IMR-90 (cell line): ENCODE data around the gene MAPK8IP1. TPM values are rescaled to one million over a fixed set of nuclear protein-coding genes. Genes with fewer than 3 reads are reported as not detected.

Experiments used
- ATAC-seq: fragments of 200-7000 bp; cut with Tn5 transposase; 2 replicates; pipeline ENCODE4 v1.9.1; 2020; ENCODE audit warnings: low read depth, mild to moderate bottlenecking, moderate library complexity
- BruUV-seq: library from RNA; stranded (reverse); fragments of 400-500 nt; replicated peaks from 2 replicates; lab custom pipeline; 2021; lab: Mats Ljungman, UMichigan
- CTCF ChIA-PET: fragments of 300-600 bp; formaldehyde crosslinking; extraction: SDS; loops from one replicate; lab custom pipeline; 2021; ENCODE audit warnings: antibody characterized with exemption; lab: Yijun Ruan, JAX
- POLR2A ChIA-PET: fragments of 300-600 bp; sonication (Branson Sonifier 250); formaldehyde crosslinking; loops from one replicate; lab custom pipeline; 2022; ENCODE audit warnings: antibody characterized with exemption; ENCODE audit not compliant: unreplicated experiment; lab: Charles Lee
- DNase-seq: peaks from one replicate; pipeline ENCODE4 v3.0.0; 2013
- H2AFZ ChIP-seq: replicated peaks from 2 replicates; pipeline ENCODE3; 2013; ENCODE audit warnings: low read length, mild to moderate bottlenecking; ENCODE audit not compliant: poor library complexity
- H2AK5ac ChIP-seq: 2 replicates; pipeline ENCODE4 v1.6.1; 2013; ENCODE audit warnings: low read depth, low read length, inconsistent platforms
- H2AK9ac ChIP-seq: replicated peaks from 2 replicates; pipeline ENCODE3; 2013; ENCODE audit warnings: mild to moderate bottlenecking, low read depth, low read length, moderate library complexity; ENCODE audit not compliant: poor library complexity
- H2BK120ac ChIP-seq: 2 replicates; pipeline ENCODE4 v1.6.1; 2013; ENCODE audit warnings: low read depth, low read length, inconsistent platforms
- H2BK15ac ChIP-seq: 3 replicates; pipeline ENCODE4 v1.6.1; 2013; ENCODE audit warnings: low read depth, low read length, inconsistent platforms
- H2BK20ac ChIP-seq: 2 replicates; pipeline ENCODE4 v1.6.1; 2013; ENCODE audit warnings: low read depth, mild to moderate bottlenecking, inconsistent platforms, low read length, moderate library complexity
- H2BK5ac ChIP-seq: 2 replicates; pipeline ENCODE4 v1.6.1; 2013; ENCODE audit warnings: mild to moderate bottlenecking, low read depth, low read length, inconsistent platforms; ENCODE audit not compliant: poor library complexity, severe bottlenecking
- H3K14ac ChIP-seq: replicated peaks from 2 replicates; pipeline ENCODE4 v1.6.1; 2013; ENCODE audit warnings: low read depth, low read length, inconsistent platforms
- H3K18ac ChIP-seq: 2 replicates; pipeline ENCODE4 v1.6.1; 2013; ENCODE audit warnings: low read depth, low read length, control low read depth
- H3K23ac ChIP-seq: 2 replicates; pipeline ENCODE4 v1.6.1; 2013; ENCODE audit warnings: low read depth, low read length, inconsistent platforms
- H3K27ac ChIP-seq: 2 replicates; pipeline ENCODE4 v1.5.1; 2013; ENCODE audit warnings: mild to moderate bottlenecking, control low read depth, low read length; ENCODE audit not compliant: insufficient read depth
- H3K27me3 ChIP-seq: 2 replicates; pipeline ENCODE4 v1.6.1; 2013; ENCODE audit warnings: low read length; ENCODE audit not compliant: control insufficient read depth, insufficient read depth
- H3K36me3 ChIP-seq: 2 replicates; pipeline ENCODE4 v1.6.1; 2013; ENCODE audit warnings: low read length, mixed read lengths; ENCODE audit not compliant: control insufficient read depth, insufficient read depth
- H3K4ac ChIP-seq: 2 replicates; pipeline ENCODE4 v1.6.1; 2013; ENCODE audit warnings: low read depth, low read length, inconsistent platforms
- H3K4me1 ChIP-seq: 2 replicates; pipeline ENCODE4 v1.6.1; 2013; ENCODE audit warnings: low read length, mixed read lengths; ENCODE audit not compliant: control insufficient read depth, insufficient read depth
- H3K4me2 ChIP-seq: 2 replicates; pipeline ENCODE4 v1.6.1; 2013; ENCODE audit warnings: low read depth, mild to moderate bottlenecking, control low read depth, low read length, moderate library complexity
- H3K4me3 ChIP-seq: 2 replicates; pipeline ENCODE4 v1.5.1; 2013; ENCODE audit warnings: low read depth, mild to moderate bottlenecking, control low read depth, low read length, moderate library complexity; ENCODE audit not compliant: insufficient read depth
- H3K56ac ChIP-seq: 2 replicates; pipeline ENCODE4 v1.6.1; 2013; ENCODE audit warnings: low read length, inconsistent platforms; ENCODE audit not compliant: insufficient read depth; ENCODE audit errors: extremely low read depth
- H3K79me1 ChIP-seq, 2 experiments: 2 replicates each; pipeline ENCODE4 v1.6.1; 2013; ENCODE audit warnings: low read length in 2 of 2, inconsistent platforms in 1 of 2, low read depth in 1 of 2
- H3K9ac ChIP-seq: 2 replicates; pipeline ENCODE4 v1.6.1; 2013; ENCODE audit warnings: low read depth, low read length, control low read depth
- H3K9me1 ChIP-seq: 2 replicates; pipeline ENCODE4 v1.6.1; 2013; ENCODE audit warnings: low read length, inconsistent platforms; ENCODE audit not compliant: insufficient read depth
- H3K9me3 ChIP-seq: 2 replicates; pipeline ENCODE4 v1.6.1; 2013; ENCODE audit warnings: low read length; ENCODE audit not compliant: control insufficient read depth, insufficient read depth
- H4K20me1 ChIP-seq: 2 replicates; pipeline ENCODE4 v1.6.1; 2013; ENCODE audit warnings: low read length, inconsistent platforms; ENCODE audit not compliant: insufficient read depth
- H4K5ac ChIP-seq: 2 replicates; pipeline ENCODE4 v1.6.1; 2013; ENCODE audit warnings: mild to moderate bottlenecking, low read depth, low read length, control low read depth
- H4K8ac ChIP-seq, 2 experiments: 2 replicates each; pipeline ENCODE4 v1.6.1; 2013; ENCODE audit warnings: low read depth in 2 of 2, low read length in 2 of 2, control low read depth in 1 of 2, inconsistent platforms in 1 of 2
- H4K91ac ChIP-seq: 2 replicates; pipeline ENCODE4 v1.6.1; 2013; ENCODE audit warnings: low read depth, low read length, inconsistent platforms; ENCODE audit not compliant: insufficient read depth
- BHLHE40 ChIP-seq: fragments of 150-350 bp; IDR thresholded peaks from 2 replicates; pipeline ENCODE4 v1.6.1; 2016; ENCODE audit warnings: mild to moderate bottlenecking, low read depth, low read length
- CEBPB ChIP-seq: IDR thresholded peaks from 2 replicates; pipeline ENCODE4 v1.6.1; 2012; ENCODE audit warnings: low read depth, low read length, improper control_type of control experiment
- CHD1 ChIP-seq: IDR thresholded peaks from 2 replicates; pipeline ENCODE4 v1.6.1; 2012; ENCODE audit warnings: low read depth, low read length, improper control_type of control experiment
- FOS ChIP-seq: fragments of 150-350 bp; IDR thresholded peaks from 2 replicates; pipeline ENCODE4 v1.6.1; 2016; ENCODE audit warnings: low read depth, low read length
- MAFK ChIP-seq: IDR thresholded peaks from 2 replicates; pipeline ENCODE4 v1.6.1; 2012; ENCODE audit warnings: low read depth, low read length, improper control_type of control experiment
- MXI1 ChIP-seq: IDR thresholded peaks from 2 replicates; pipeline ENCODE4 v1.6.1; 2012; ENCODE audit warnings: low read depth, mild to moderate bottlenecking, low read length, moderate library complexity, borderline replicate concordance
- NFE2L2 ChIP-seq: fragments of 150-350 bp; IDR thresholded peaks from 2 replicates; pipeline ENCODE4 v1.6.1; 2016; ENCODE audit warnings: low read depth, mild to moderate bottlenecking, low read length
- POLR2A ChIP-seq: IDR thresholded peaks from 2 replicates; pipeline ENCODE4 v1.6.1; 2012; ENCODE audit warnings: mild to moderate bottlenecking, low read depth, low read length
- RAD21 ChIP-seq: IDR thresholded peaks from 2 replicates; pipeline ENCODE4 v1.6.1; 2012; ENCODE audit warnings: low read length, improper control_type of control experiment
- RCOR1 ChIP-seq: IDR thresholded peaks from 2 replicates; pipeline ENCODE4 v1.6.1; 2012; ENCODE audit warnings: mild to moderate bottlenecking, low read length, improper control_type of control experiment; ENCODE audit not compliant: insufficient replicate concordance
- RFX5 ChIP-seq: IDR thresholded peaks from 2 replicates; pipeline ENCODE4 v1.8.0; 2012; ENCODE audit warnings: low read depth, mild to moderate bottlenecking, low read length, moderate library complexity
- SMC3 ChIP-seq: fragments of 150-350 bp; IDR thresholded peaks from 2 replicates; pipeline ENCODE4 v1.6.1; 2016; ENCODE audit warnings: low read depth, mild to moderate bottlenecking, antibody characterized with exemption, low read length, moderate library complexity
- WGBS, 2 experiments: methylation state at CpG; one replicate each; pipeline versions ENCODE4 v1.1.5 to v1.1.7; 2013; ENCODE audit warnings: missing lambda C conversion rate in 2 of 2; ENCODE audit not compliant: insufficient read length in 1 of 2; ENCODE audit errors: extremely low coverage in 2 of 2; 5-methylcytosine and 5-hydroxymethylcytosine counted together
- dilution Hi-C: fragments of 300-500 bp; cut with HindIII; formaldehyde crosslinking; loops from one replicate; pipeline ENCODE4 v1.14.3; 2018; ENCODE audit warnings: low sequenced_read_pairs; ENCODE audit not compliant: unreplicated experiment
- in situ Hi-C: fragments of 300-500 bp; cut with MboI; formaldehyde crosslinking; loops from 3 replicates; pipeline ENCODE4 v1.14.3; 2019; ENCODE audit warnings: low sequenced_read_pairs, inconsistent platforms, mixed read lengths
- intact Hi-C: fragments of 100-400 bp; cut with micrococcal nuclease; formaldehyde crosslinking; loops from 2 replicates; pipeline ENCODE4 v1.10.0; 2022
- polyA plus RNA-seq, 3 experiments: library from polyadenylated mRNA; depleted of rRNA; stranded (reverse); fragments of >200 nt; gene quantifications; 2 replicates each; pipeline ENCODE4 v1.2.3, GENCODE V29; 2012; ENCODE audit warnings: low replicate concordance in 1 of 3
- total RNA-seq: library from RNA; depleted of rRNA; stranded (reverse); fragments of >200 nt; gene quantifications from 2 replicates; pipeline ENCODE4 v1.2.3, GENCODE V29; 2012
- TF ChIP-seq, protein P1 (sequence below): fragments of 150-350 bp; IDR thresholded peaks from 2 replicates; pipeline ENCODE4 v1.6.1; 2017; ENCODE audit warnings: mild to moderate bottlenecking, antibody characterized with exemption, low read length, low read depth
- TF ChIP-seq, protein P2 (sequence below): fragments of 150-350 bp; IDR thresholded peaks from 2 replicates; pipeline ENCODE4 v1.6.1; 2016; ENCODE audit warnings: low read depth, mild to moderate bottlenecking, low read length, moderate library complexity, borderline replicate concordance
- TF ChIP-seq, protein P3 (sequence below): conservative IDR thresholded peaks from 2 replicates; pipeline ENCODE4 v1.5.1; 2012; ENCODE audit warnings: mild to moderate bottlenecking, low read depth, low read length, improper control_type of control experiment

The MAPK8IP1 gene
- total and polyA plus RNA-seq, 2 of the 4 experiments (the other 2 are of a cell fraction): 6.5 to 9.6 TPM

GRCh38 chr11:45926536-45927331 lies 41.3 kb downstream of the MAPK8IP1 start:
- TF ChIP-seq RCOR1: no peak
- TF ChIP-seq, protein P1, sequence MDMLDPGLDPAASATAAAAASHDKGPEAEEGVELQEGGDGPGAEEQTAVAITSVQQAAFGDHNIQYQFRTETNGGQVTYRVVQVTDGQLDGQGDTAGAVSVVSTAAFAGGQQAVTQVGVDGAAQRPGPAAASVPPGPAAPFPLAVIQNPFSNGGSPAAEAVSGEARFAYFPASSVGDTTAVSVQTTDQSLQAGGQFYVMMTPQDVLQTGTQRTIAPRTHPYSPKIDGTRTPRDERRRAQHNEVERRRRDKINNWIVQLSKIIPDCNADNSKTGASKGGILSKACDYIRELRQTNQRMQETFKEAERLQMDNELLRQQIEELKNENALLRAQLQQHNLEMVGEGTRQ: no peak
- TF ChIP-seq MAFK: no peak
- TF ChIP-seq, protein P2, sequence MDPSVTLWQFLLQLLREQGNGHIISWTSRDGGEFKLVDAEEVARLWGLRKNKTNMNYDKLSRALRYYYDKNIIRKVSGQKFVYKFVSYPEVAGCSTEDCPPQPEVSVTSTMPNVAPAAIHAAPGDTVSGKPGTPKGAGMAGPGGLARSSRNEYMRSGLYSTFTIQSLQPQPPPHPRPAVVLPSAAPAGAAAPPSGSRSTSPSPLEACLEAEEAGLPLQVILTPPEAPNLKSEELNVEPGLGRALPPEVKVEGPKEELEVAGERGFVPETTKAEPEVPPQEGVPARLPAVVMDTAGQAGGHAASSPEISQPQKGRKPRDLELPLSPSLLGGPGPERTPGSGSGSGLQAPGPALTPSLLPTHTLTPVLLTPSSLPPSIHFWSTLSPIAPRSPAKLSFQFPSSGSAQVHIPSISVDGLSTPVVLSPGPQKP: no peak
- TF ChIP-seq BHLHE40: no peak
- no peak for TF ChIP-seq MXI1
- no peak for TF ChIP-seq CHD1
- no peak for TF ChIP-seq RFX5
- no peak for TF ChIP-seq FOS
- no peak for TF ChIP-seq NFE2L2
- TF ChIP-seq CEBPB: no peak
- TF ChIP-seq, protein P3, sequence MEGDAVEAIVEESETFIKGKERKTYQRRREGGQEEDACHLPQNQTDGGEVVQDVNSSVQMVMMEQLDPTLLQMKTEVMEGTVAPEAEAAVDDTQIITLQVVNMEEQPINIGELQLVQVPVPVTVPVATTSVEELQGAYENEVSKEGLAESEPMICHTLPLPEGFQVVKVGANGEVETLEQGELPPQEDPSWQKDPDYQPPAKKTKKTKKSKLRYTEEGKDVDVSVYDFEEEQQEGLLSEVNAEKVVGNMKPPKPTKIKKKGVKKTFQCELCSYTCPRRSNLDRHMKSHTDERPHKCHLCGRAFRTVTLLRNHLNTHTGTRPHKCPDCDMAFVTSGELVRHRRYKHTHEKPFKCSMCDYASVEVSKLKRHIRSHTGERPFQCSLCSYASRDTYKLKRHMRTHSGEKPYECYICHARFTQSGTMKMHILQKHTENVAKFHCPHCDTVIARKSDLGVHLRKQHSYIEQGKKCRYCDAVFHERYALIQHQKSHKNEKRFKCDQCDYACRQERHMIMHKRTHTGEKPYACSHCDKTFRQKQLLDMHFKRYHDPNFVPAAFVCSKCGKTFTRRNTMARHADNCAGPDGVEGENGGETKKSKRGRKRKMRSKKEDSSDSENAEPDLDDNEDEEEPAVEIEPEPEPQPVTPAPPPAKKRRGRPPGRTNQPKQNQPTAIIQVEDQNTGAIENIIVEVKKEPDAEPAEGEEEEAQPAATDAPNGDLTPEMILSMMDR: no peak
- TF ChIP-seq POLR2A: no peak
- TF ChIP-seq SMC3: no peak
- TF ChIP-seq RAD21: no peak
- dilution Hi-C loops: no loop called here
- H3K4me1 ChIP-seq: no peaks in the 10 kb centered on the region; the same call in 1 of the 2 replicates
- no peak overlapping the region for H3K4ac ChIP-seq
- no peak overlapping the region for H2BK15ac ChIP-seq
- no peak overlapping the region for H2BK5ac ChIP-seq
- ATAC-seq (no peak), DNase-seq (no peak)
- no TSS peak for BruUV-seq
- no peak overlapping the region for H4K91ac ChIP-seq
- H3K79me1 ChIP-seq: no peaks in the 10 kb centered on the region
- no peak overlapping the region for H4K5ac ChIP-seq
- H2BK120ac ChIP-seq: no peak overlapping the region
- no peak overlapping the region for H2AK9ac ChIP-seq
- no peak overlapping the region for H3K56ac ChIP-seq
- no peak overlapping the region for H4K8ac ChIP-seq
- no peak overlapping the region for H3K27ac ChIP-seq
- H3K4me3 ChIP-seq: no peak overlapping the region
- no peak overlapping the region for H3K14ac ChIP-seq
- H2AK5ac ChIP-seq: no peak overlapping the region
- H3K4me2 ChIP-seq: no peak overlapping the region
- H3K18ac ChIP-seq: no peak overlapping the region
- H3K9me3 ChIP-seq: no peaks in the 10 kb centered on the region
- CTCF ChIA-PET: no interaction called here
- POLR2A ChIA-PET: interaction anchor here (0.6 kb wide), 1 partner anchor 10 kb away, joined by 3 read pairs; no protein-coding TSS in a partner anchor
- no peaks in the 10 kb centered on the region for H3K9me1 ChIP-seq
- H2BK20ac ChIP-seq: no peak overlapping the region
- H3K9ac ChIP-seq: no peak overlapping the region
- in situ Hi-C loops: no loop called here
- no peak overlapping the region; the same call in 1 of the 2 replicates for H3K23ac ChIP-seq
- 100% methylated on average over 4 of the region's 12 CpGs; no CpG with 5 or more reads in 1 of the 2 experiments for WGBS, 2 experiments
- intact Hi-C loops: no loop called here
- peaks cover 7% of the 10 kb centered on the region for H4K20me1 ChIP-seq
- no peak overlapping the region for H2AFZ ChIP-seq
- H3K36me3 ChIP-seq: peaks cover 6% of the 10 kb centered on the region; the same call in 1 of the 2 replicates
- H3K27me3 ChIP-seq: peaks cover 39% of the 10 kb centered on the region
